GM10847 (cell line): ENCODE measurements around the gene CDC42EP5.

Experiments used
- POLR2A ChIP-seq: IDR thresholded peaks from 2 replicates; pipeline ENCODE4 v1.6.1; 2011; ENCODE audit not compliant: insufficient read length; ENCODE audit errors: extremely low read depth

The CDC42EP5 gene

DNA sequence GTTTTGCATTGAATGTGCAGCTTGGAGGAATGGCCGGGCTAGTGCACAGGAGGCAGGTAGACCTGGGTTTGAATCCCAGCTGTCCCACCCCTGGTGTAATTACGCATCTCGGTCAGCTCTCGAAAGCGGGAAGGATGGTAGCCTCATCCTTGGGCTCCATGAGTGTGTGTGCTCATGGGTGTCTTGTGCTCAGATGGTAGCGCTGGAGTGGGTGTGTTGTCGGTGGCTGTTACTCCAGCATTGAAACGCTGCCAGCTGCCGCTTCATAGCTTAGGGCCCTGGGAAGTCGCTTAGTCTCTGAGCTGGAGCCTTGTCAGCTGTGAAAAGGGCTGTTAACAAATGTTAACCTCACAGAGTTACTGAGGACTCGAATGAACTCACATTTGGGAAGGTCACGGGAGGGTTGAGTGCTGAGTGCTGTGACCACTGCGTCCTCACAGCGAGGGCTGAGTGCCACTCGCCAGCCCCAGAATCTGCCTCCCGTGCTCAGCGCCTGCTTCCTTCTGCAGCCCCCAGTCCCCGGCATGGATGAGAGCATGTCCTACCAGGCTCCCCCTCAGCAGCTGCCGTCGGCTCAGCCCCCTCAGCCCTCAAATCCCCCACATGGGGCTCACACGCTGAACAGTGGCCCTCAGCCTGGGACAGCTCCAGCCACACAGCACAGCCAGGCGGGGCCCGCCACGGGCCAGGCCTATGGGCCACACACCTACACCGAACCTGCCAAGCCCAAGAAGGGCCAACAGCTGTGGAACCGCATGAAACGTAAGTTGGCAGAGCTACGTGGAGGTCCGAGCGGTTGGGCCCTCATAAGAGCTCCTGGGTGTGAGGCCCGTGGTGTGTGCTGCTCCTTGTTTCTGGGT lies 18.9 kb downstream of the CDC42EP5 start:
- no peak for TF ChIP-seq POLR2A

GRCh38 chr19:54452626-54453025 lies 20.5 kb downstream of the CDC42EP5 start:
- no peak for TF ChIP-seq POLR2A

GRCh38 chr19:54451997-54452396 lies 21.1 kb downstream of the CDC42EP5 start:
- TF ChIP-seq POLR2A: no peak

GRCh38 chr19:54451331-54451871 lies 21.7 kb downstream of the CDC42EP5 start:
- TF ChIP-seq POLR2A: no peak

GRCh38 chr19:54449701-54450069 lies 23.4 kb downstream of the CDC42EP5 start:
- no peak for TF ChIP-seq POLR2A

- TF ChIP-seq POLR2A: peak; percentile 97
Observed at GRCh38 chr19:54448774-54449700, 24.1 kb downstream of the CDC42EP5 start, which contains the start of gene LENG8. Gene LENG8 (plus strand): TSS chr19:54449199. CDS start chr19:54451345, 2,146 bp downstream.

GRCh38 chr19:54448040-54448773 lies 24.9 kb downstream of the CDC42EP5 start:
- no peak for TF ChIP-seq POLR2A

DNA sequence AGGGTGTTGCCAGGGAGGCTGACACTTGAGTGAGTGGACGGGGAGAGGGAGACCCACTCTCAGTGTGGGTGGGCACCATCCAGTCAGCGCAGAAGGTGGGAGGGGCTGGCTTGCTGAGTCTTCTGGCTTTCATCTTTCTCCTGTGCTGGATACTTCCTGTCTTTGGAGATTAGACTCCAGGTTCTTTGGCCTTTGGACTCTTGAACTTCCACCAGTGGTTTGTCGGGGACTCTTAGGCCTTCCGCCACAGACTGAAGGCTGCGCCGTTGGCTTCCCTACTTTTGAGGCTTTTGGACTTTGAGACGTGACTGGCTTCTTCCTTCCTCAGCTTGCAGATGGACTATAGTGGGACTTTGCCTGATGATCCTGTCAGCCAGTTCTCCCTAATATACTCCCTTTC lies 28.4 kb downstream of the CDC42EP5 start:
- TF ChIP-seq POLR2A: no peak

DNA sequence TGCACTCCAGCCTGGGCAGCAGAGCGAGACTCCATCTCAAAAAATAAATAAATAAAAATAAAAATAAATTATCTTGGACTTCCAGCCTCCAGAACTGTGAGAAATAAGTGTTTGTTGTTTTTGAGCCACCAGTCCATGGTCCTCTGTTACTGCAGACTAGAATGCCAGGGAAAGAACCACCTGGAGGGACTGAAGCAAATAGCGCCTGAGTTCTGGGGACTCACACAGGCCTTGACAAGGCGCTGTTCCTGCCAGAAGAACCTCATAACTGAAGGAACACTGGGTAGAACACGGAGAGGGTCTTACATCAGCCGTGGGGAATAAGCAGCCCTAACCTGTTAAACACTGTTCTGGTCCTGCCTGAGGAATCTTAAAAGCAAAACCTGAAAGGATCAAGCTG lies 32.5 kb downstream of the CDC42EP5 start:
- no peak for TF ChIP-seq POLR2A

DNA sequence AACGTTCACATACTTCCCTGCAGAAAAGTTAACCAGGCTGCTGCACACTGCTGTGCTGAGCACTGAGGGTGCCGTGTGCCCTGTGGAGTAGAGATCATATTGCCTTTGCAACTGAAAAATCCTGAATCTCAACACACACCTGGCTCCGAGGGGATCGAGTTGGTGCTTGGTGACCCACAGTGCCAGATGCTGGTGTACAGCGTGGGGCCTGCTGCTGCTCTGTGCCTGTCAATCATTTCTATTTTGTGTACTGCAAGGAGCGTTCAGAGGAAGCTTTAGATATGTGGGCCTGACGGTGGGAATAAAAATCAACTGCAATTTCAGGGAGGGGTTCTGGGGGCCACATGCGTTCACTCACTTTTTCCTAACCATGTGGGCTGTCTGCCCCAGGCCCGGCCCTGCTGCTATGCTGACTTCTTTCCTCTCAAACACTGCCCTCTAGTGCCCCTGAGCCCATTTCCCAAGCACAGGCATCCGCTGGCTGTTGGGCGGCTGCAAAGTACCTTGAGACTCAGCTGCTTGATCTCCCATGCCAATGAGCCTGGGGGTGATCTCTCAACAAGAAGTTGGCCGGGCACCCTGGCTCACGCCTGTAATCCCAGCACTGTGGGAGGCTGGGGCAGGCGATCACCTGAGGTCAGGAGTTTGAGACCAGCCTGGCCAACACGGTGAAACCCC lies 33.8 kb downstream of the CDC42EP5 start:
- TF ChIP-seq POLR2A: no peak

DNA sequence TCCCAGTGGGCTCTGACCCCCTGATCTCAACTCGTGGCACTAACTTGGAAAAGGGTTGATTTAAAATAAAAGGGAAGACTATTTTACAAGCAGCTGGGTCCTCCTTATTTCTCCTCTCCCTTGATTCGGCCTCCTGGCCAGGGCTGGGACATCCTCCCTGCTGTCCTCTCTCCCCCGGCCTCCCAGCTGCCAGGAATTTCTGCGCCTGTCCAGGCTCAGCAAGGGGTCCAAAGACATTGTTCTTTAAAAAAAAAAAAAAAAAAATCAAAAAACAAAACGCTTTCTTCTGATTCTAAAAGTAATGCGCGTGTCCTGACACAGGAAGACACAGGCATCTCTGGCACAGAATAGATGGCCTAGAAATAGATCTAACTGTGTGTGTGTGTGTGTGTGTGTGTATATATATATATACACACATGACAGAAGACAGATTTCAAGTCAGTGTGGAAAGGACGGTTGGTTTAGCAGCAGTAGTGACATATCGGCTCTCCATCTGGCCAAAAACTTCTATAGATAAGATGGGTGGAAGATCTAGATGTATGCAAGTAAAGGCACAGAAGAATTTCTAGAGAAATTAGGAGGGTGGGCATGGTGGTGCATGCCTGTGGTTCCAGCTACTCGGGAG lies 36.4 kb downstream of the CDC42EP5 start:
- no peak for TF ChIP-seq POLR2A

GRCh38 chr19:54436031-54436523 lies 37.0 kb downstream of the CDC42EP5 start:
- TF ChIP-seq POLR2A: no peak

DNA sequence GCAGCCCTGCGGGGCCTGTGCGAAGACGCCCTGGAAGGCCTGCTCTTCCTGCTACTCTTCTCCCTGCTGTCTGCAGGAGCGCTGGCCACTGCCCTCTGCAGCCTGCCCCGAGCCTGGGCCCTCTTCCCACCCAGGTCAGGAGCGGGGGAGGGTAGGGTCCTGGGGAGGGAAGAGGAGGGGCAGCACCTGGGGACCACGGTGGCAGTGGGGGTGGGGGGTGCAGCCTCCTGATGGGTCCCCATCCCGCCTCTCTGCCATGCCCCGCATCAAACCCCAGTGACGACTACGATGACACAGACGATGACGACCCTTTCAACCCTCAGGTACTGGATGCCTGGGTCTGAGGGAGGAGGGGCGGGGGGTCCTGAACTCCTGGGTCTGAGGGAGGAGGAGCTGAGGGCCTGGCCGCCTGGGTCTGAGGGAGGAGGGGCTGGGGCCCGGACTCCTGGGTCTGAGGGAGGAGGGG lies 37.5 kb downstream of the CDC42EP5 start:
- no peak for TF ChIP-seq POLR2A

DNA sequence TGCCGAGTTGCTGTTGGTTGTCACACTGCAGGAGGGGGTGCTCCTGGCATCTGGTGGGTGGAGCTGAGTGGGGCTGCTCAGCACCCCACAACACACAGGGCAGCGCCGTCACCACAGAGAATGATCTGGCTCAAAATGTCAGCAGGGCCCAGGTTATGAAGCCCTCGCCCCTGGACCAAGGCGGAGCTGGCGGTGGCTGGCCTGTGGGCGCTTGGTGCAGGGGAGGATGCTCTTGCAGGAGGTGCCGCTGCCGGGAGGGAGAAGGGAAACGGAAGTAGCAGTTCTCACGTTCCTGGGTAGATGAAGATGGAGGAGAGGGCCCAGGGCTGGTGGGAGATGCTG lies 38.3 kb downstream of the CDC42EP5 start:
- TF ChIP-seq POLR2A: no peak
